ENCODE results near the gene DCHS2. TPM values are rescaled to one million over a fixed set of nuclear protein-coding genes. Genes with fewer than 3 reads are reported as not detected.

DCHS2 gene
- total RNA-seq, 4 donors from 2014 or later: 0.40 to 1.4 (median 0.61) TPM

GRCh38 chr4:154516318-154517029 is 24.9 kb upstream of the DCHS2 start:
- Histone ChIP-seq H3K36me3 (no peaks in the 10 kb centered on the region), H3K4me3 (replicated peaks in 1 of 3) (no peak overlapping the region), H3K27ac (peak overlapping the region; percentile 52 to 84 (median 59)), H3K27me3 (no peaks in the 10 kb centered on the region), H3K4me1 (peaks cover 18% of the 10 kb centered on the region in 2 donors), H3K9me3 (no peaks in the 10 kb centered on the region)
- intact Hi-C loops (cut with DNase I): no loop called here
- TF ChIP-seq, protein P1, sequence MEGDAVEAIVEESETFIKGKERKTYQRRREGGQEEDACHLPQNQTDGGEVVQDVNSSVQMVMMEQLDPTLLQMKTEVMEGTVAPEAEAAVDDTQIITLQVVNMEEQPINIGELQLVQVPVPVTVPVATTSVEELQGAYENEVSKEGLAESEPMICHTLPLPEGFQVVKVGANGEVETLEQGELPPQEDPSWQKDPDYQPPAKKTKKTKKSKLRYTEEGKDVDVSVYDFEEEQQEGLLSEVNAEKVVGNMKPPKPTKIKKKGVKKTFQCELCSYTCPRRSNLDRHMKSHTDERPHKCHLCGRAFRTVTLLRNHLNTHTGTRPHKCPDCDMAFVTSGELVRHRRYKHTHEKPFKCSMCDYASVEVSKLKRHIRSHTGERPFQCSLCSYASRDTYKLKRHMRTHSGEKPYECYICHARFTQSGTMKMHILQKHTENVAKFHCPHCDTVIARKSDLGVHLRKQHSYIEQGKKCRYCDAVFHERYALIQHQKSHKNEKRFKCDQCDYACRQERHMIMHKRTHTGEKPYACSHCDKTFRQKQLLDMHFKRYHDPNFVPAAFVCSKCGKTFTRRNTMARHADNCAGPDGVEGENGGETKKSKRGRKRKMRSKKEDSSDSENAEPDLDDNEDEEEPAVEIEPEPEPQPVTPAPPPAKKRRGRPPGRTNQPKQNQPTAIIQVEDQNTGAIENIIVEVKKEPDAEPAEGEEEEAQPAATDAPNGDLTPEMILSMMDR (IDR thresholded peaks at IDR 0.05): no peak
- TF ChIP-seq POLR2A (IDR thresholded peaks at IDR 0.05): no peak
- 9% methylated on average over 1 of the region's 1 CpG for WGBS, 2 donors
- no peak for DNase-seq

- DNase-seq: no peak
- WGBS, 2 donors: 67 to 71% methylated on average over 4 of the region's 4 CpGs
- intact Hi-C loops (cut with DNase I): no loop called here
- H3K9me3 ChIP-seq: no peaks in the 10 kb centered on the region
- H3K27ac ChIP-seq: no peak overlapping the region
- H3K4me3 ChIP-seq (replicated peaks in 1 of 3): no peak overlapping the region
- peaks cover 12 to 19% of the 10 kb centered on the region in 2 donors for H3K4me1 ChIP-seq
- TF ChIP-seq, protein P1 (IDR thresholded peaks at IDR 0.05): no peak
- TF ChIP-seq POLR2A (IDR thresholded peaks at IDR 0.05): no peak
- no peaks in the 10 kb centered on the region for H3K36me3 ChIP-seq
- no peaks in the 10 kb centered on the region for H3K27me3 ChIP-seq
Observed at GRCh38 chr4:154511981-154512380, 20.4 kb upstream of the DCHS2 start.

- H3K36me3 ChIP-seq: no peaks in the 10 kb centered on the region
- WGBS, 2 donors: 71 to 79% methylated on average over 2 of the region's 2 CpGs
Observed at GRCh38 chr4:154511548-154511947, 19.9 kb upstream of the DCHS2 start.

DNA sequence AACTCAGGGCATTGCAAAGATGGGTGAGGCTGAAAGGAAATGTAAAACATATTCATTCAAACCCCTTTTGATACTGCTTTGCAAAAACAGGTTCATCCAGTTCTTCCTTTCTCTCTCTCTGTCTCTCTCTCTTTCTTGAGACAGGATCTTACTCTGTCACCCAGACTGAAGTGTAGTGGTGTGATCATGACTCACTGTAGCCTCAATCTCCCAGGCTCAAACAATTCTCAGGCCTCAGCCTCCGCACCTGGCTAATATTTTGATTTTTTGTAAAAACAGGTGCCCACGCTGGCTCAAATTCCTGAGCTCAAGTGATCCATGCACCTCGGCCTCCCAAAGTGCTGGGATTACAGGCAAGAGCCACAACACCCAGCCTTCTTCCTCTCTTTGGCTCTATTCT is 15.6 kb upstream of the DCHS2 start:
- TF ChIP-seq, protein P1 (IDR thresholded peaks at IDR 0.05): no peak
- no peak for TF ChIP-seq POLR2A (IDR thresholded peaks at IDR 0.05)
- intact Hi-C loops (cut with DNase I): loop anchor here (10.0 kb wide), 1 partner anchor 48 kb away; the partner anchor contains the start of gene PLRG1
- WGBS, 2 donors: 35 to 39% methylated on average over 3 of the region's 3 CpGs
- Histone ChIP-seq H3K4me3 (replicated peaks in 1 of 3) (no peak overlapping the region), H3K27ac (peak overlapping the region; percentile 78 to 94 (median 86)), H3K4me1 (peaks cover 6 to 21% of the 10 kb centered on the region in 2 donors), H3K27me3 (no peaks in the 10 kb centered on the region), H3K36me3 (no peaks in the 10 kb centered on the region), H3K9me3 (no peaks in the 10 kb centered on the region)
- DNase-seq: peak; percentile 82 to 85

More at GRCh38 chr4:154511548-154511947, 19.9 kb upstream of the DCHS2 start:
- H3K27ac ChIP-seq: no peak overlapping the region
- peaks cover 11 to 23% of the 10 kb centered on the region in 2 donors for H3K4me1 ChIP-seq
- intact Hi-C loops (cut with DNase I): no loop called here
- no peaks in the 10 kb centered on the region for H3K27me3 ChIP-seq
- no peak for DNase-seq
- H3K4me3 ChIP-seq (replicated peaks in 1 of 3): no peak overlapping the region
- TF ChIP-seq, protein P1 (IDR thresholded peaks at IDR 0.05): no peak
- no peak for TF ChIP-seq POLR2A (IDR thresholded peaks at IDR 0.05)
- H3K9me3 ChIP-seq: no peaks in the 10 kb centered on the region

GRCh38 chr4:154506253-154506652 is 14.7 kb upstream of the DCHS2 start:
- Histone ChIP-seq H3K9me3 (no peaks in the 10 kb centered on the region), H3K27ac (peak overlapping the region; percentile 78 to 94 (median 86)), H3K36me3 (no peaks in the 10 kb centered on the region), H3K4me3 (replicated peaks in 1 of 3) (no peak overlapping the region), H3K27me3 (no peaks in the 10 kb centered on the region), H3K4me1 (peaks cover 6 to 21% of the 10 kb centered on the region in 2 donors)
- TF ChIP-seq, protein P1 (IDR thresholded peaks at IDR 0.05): peak in 3 of 6 experiments; percentile 55 to 67 (median 66)
- TF ChIP-seq POLR2A (IDR thresholded peaks at IDR 0.05): no peak
- no peak for DNase-seq
- 11 to 14% methylated on average over 2 of the region's 2 CpGs for WGBS, 2 donors
- intact Hi-C loops (cut with DNase I): loop anchor here (10.0 kb wide), 1 partner anchor 49 kb away; the partner anchor contains the start of gene PLRG1
